Mucosa of descending colon (tissue), 3 donors: Measurements from ENCODE around the gene TUBB3. TPM values are rescaled to one million over a fixed set of nuclear protein-coding genes. Genes with fewer than 3 reads are reported as not detected.
A peak's percentile ranks its signal among the peaks of the same experiment; 100 is the strongest.

Experiments
- ATAC-seq: fragments of 200-7000 bp; cut with Tn5 transposase; one replicate; pipeline ENCODE4 v1.9.1; 2020; ENCODE audit warnings: mild to moderate bottlenecking, moderate library complexity
- DNase-seq, 3 donors: peaks; one replicate each; pipeline ENCODE4 v3.0.0-alpha.2; 2020
- H3K36me3 ChIP-seq: fragments of 200-600 bp; one replicate; pipeline ENCODE4 v1.8.0; 2021; ENCODE audit warnings: low read depth, mild to moderate bottlenecking
- H3K4me1 ChIP-seq: fragments of 200-600 bp; one replicate; pipeline ENCODE4 v1.8.0; 2021; ENCODE audit warnings: low read depth, mild to moderate bottlenecking
- H3K4me3 ChIP-seq: fragments of 200-600 bp; one replicate; pipeline ENCODE4 v1.8.0; 2021; ENCODE audit warnings: mild to moderate bottlenecking
- H3K9me3 ChIP-seq: fragments of 200-600 bp; one replicate; pipeline ENCODE4 v1.8.0; 2021; ENCODE audit warnings: mild to moderate bottlenecking
- CTCF ChIP-seq: fragments of 200-600 bp; IDR thresholded peaks from one replicate; pipeline ENCODE4 v1.8.0; 2022; ENCODE audit warnings: antibody characterized with exemption, mild to moderate bottlenecking
- intact Hi-C, 2 donors: fragments of 100-400 bp; cut with DNase I in 1 of 2; cut with micrococcal nuclease in 1 of 2; formaldehyde crosslinking; loops; one replicate each; pipeline versions ENCODE4 v1.11.0 to v1.11.1; 2022; cut with DNase I, micrococcal nuclease
- total RNA-seq, 3 donors: library from RNA; stranded (reverse); fragmentation: NEBNext Ultra II Directional in 2 of 3; extraction: Animal tissue kit (Norgen Biotek cat#: 25700) in 2 of 3; gene quantifications; one replicate each; pipeline versions ENCODE4 v1.2.1 to v1.2.4, GENCODE V29; 2021 to 2023
- donor health status: DM: no; HTN: no; CAD: no; lungs with moderate emphysema.
- donor health status: DM: no; HTN: no; CAD: no.
- donor health status: DM: no; HTN: yes; CAD: no.

TUBB3 gene
- total RNA-seq, 3 donors from 2014 or later: 1.8 to 26.8 (median 7.5) TPM

- no peak overlapping the region for H3K4me3 ChIP-seq
- H3K36me3 ChIP-seq: no peaks in the 10 kb centered on the region
- DNase-seq (no peak), ATAC-seq (no peak)
- TF ChIP-seq CTCF: no peak
- no peaks in the 10 kb centered on the region for H3K4me1 ChIP-seq
- intact Hi-C loops: no loop called here
- no peaks in the 10 kb centered on the region for H3K9me3 ChIP-seq
Measured at GRCh38 chr16:89936508-89936907, 13.4 kb downstream of the TUBB3 start.

GRCh38 chr16:89936981-89937380 lies 13.8 kb downstream of the TUBB3 start:
- no peak for TF ChIP-seq CTCF
- Histone ChIP-seq H3K9me3 (no peaks in the 10 kb centered on the region), H3K4me3 (no peak overlapping the region), H3K36me3 (no peaks in the 10 kb centered on the region), H3K4me1 (no peaks in the 10 kb centered on the region)
- no peak for DNase-seq
- intact Hi-C loops: no loop called here
- ATAC-seq: no peak

GRCh38 chr16:89938175-89938885 lies 15.2 kb downstream of the TUBB3 start:
- Histone ChIP-seq H3K9me3 (no peaks in the 10 kb centered on the region), H3K36me3 (no peaks in the 10 kb centered on the region), H3K4me1 (no peaks in the 10 kb centered on the region), H3K4me3 (no peak overlapping the region)
- intact Hi-C loops: no loop called here
- TF ChIP-seq CTCF: no peak
- DNase-seq (no peak), ATAC-seq (no peak)

GRCh38 chr16:89944773-89945172 lies 21.6 kb downstream of the TUBB3 start:
- TF ChIP-seq CTCF: no peak
- ATAC-seq (no peak), DNase-seq (no peak)
- intact Hi-C loops: no loop called here
- H3K4me1 ChIP-seq: peaks cover 6% of the 10 kb centered on the region
- no peaks in the 10 kb centered on the region for H3K36me3 ChIP-seq
- H3K9me3 ChIP-seq: no peaks in the 10 kb centered on the region
- no peak overlapping the region for H3K4me3 ChIP-seq

- TF ChIP-seq CTCF: no peak
Measured at GRCh38 chr16:89945654-89946053, 22.5 kb downstream of the TUBB3 start.

GRCh38 chr16:89946515-89946914 lies 23.4 kb downstream of the TUBB3 start:
- Histone ChIP-seq H3K9me3 (no peaks in the 10 kb centered on the region), H3K4me1 (peaks cover 6% of the 10 kb centered on the region), H3K4me3 (no peak overlapping the region), H3K36me3 (no peaks in the 10 kb centered on the region)
- intact Hi-C loops: no loop called here
- DNase-seq: no peak
- no peak for TF ChIP-seq CTCF
- ATAC-seq: no peak

More at GRCh38 chr16:89945654-89946053, 22.5 kb downstream of the TUBB3 start:
- peak in 1 of 3 donors; percentile 35 for DNase-seq
- Histone ChIP-seq H3K9me3 (no peaks in the 10 kb centered on the region), H3K36me3 (no peaks in the 10 kb centered on the region), H3K4me1 (peaks cover 6% of the 10 kb centered on the region), H3K4me3 (no peak overlapping the region)
- intact Hi-C loops: no loop called here
- no peak for ATAC-seq
